Stimulated activated CD8-positive, alpha-beta memory T cell treated with anti-CD3 and anti-CD28 coated beads, Interleukin-12 subunit alpha, Interleukin-12 subunit beta, amount 100 ng/mL, for 4 hours (primary cell): ENCODE data around the gene FHOD1.

Source experiments
- DNase-seq: peaks from one replicate; pipeline ENCODE4 v3.0.0-alpha.2; 2020; ENCODE audit warnings: low read depth

Gene FHOD1

DNA sequence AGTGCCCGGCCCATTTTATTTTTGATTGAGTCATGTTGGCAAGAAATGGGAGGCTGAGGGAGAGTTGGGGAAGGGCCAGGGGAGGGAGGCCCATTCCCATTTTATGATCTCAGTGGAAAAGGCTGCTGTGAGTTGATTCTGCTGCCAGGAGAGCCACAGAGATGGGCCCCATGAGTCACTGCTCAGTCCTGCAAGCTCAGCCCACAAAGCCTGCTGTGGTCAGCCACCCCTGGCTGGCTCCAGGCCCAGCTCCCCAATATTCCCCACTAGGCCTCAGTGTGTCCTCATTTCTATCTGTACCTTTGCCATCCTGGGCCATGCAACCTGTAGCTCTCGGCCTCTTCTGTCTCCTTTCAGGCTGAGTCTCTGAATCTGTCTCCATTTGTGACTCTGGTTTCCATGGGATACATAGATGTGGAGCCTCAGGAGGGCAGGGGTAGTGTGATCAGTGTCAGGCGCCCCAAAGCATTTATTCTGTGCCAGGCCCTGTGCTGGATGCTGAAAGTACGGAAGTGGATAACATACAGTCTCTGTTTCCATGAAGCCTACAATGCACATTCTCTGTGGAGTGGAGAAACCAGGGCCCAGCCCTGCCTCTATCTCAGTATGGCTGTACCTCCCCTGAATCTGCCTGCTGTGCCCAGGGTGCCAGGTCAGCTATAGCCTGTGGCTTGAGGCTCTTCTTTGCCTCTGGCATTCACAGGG lies 30.2 kb upstream of the FHOD1 start:
- DNase-seq = no peak

DNA sequence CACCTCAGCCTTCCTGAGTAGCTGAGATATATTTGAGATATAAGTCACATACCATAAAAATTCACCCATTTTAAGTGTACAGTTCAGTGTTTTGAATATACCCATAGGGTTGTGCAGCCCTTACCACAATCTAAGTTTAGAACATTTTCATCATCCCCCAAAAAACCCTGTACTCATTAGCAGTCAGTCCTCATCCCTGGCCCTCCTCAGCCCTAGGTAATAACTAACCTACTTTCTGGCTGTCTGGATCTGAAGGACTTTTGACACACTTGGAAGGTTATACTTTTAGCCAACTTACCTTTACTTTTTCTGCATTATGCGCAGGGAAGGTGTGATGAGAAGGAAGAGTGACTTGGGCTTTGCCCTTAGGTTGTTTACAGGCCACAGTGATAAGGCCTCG lies 28.0 kb upstream of the FHOD1 start:
- DNase-seq = no peak

DNA sequence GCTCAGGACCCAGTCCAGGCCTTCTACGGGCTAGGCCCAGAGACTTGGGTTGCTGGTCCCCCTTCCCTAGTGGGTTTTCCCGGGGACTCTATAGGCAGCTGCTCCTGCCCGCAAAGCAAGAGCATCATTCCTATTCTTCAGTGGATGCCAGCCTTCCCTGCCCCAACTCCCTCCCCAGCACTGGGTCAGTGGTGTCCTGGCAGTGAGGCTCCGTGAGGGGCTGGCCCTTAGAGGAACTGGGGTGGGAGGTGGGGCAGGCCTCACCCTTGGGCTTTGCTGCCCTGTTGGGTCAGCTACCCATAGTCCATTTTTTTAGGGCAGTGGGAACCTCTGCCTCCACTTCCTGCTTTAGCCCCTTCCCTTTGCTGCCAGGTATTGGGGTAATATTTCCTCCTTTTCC lies 24.2 kb upstream of the FHOD1 start:
- no peak for DNase-seq

DNA sequence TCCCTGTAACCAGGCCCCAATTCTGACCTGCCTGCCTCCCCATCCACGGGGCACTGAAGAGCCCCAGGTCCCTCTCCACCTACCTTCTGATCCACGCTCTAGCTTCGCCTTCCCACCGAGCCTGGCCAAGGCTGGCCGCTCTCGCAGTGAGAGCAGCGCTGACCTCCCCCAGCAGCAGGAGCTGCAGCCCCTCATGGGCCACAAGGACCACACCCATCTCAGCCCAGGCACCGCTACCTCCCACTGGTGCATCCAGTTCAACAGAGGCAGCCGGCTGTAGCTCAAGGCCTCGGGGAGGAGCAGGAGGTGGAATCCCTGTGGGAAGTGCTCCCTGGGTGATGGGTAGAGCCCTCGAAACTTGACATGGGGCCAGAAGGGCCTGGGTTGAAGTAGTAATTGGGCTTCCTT lies 23.7 kb upstream of the FHOD1 start:
- no peak for DNase-seq

DNA sequence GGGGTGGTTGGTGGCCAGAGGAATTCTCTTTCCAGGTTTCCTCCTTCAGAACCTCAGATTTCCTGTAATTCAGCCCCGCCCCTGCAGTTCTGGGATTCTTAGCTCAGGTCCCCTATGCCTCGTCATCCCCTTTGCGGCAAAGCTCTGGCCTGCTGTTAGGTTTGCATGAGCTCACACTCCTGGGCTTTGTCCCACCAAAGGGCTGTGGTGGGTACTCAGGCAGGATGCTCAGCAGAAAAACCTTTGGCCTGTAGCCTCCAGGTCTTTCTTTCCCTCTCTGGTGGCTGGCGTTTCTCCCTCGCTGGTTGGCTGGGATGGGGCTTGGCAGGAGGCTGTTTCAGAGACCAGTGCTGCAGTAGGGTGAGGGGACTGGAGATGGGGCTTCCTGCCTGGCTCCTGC lies 22.5 kb upstream of the FHOD1 start:
- no peak for DNase-seq

DNA sequence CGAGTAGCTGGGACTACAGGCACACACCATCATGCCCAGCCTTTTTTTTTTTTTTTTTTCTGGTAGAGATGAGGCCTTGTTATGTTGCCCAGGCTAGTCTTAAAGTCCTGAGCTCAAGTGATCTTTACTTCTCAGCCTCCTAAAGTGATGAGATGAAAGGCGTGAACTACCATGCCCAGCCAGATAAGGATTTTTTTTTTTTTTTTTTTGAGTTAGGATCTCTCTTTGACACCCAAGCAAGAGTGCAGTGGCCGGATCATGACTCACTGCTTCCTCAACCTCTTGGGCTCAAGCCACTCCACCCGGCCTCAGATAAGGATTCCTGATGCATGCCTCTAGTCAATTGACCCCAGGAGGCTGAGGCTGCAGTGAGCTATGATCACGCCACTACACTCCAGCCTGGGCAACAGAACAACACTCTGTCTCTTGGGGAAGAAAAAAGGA lies 20.9 kb upstream of the FHOD1 start:
- no peak for DNase-seq

DNA sequence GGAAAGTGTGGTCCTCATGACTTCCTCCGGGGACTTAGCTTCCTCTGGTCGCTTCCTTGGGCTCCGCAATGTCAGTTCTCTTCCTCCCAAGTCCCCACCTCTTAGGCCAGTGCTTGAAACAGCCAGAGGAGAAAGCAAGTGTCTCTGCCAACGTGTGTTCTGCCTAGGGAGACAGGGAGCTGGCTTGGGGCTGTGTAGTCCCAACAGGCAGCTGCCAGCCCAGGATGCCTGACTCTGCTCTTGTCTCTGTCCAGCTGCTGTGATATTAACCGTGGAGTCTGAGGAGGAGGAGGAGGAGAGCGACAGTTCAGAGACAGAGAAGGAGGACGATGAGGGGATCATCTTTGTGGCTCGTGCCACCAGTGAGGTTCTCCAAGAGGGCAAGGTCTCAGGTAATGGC lies 18.6 kb upstream of the FHOD1 start:
- DNase-seq = no peak

DNA sequence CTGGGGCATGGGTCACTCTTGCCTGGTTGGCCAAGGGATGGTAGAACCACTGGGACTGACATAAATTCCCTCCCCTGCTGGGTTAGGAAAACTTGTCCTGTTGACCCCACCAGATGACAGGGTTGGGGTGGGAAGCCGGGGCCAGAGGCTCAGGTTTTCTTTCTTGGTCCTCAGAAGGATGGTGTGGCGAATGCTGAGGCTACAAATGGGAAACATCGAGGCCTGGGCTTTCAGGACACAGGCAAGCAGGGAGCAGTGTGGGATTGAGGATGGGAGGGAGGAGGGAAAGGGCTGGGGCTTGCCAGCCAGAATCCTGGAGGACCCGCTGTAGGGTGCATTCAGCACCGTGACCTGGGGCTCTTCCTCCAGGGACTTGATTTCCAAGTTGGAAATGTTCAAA lies 17.6 kb upstream of the FHOD1 start:
- no peak for DNase-seq

DNA sequence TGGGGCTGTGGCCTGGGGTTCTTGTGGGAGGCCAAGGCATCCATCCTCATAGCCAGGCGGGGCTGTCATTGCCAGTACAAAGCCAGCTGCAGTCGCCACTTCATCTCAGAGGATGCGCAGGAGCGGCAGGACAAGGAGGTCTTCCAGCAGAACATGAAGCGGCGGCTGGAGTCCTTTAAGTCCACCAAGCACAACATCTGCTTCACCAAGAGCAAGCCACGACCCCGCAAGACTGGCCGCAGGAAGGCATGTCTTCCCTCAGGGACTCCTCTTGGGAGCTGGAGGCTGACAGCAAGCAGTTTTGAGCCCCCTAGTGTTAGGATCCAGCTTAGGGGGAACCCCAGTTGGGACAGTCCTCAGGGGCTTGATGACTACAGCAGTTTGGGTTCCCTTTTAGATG lies 17.0 kb upstream of the FHOD1 start:
- no peak for DNase-seq

DNA sequence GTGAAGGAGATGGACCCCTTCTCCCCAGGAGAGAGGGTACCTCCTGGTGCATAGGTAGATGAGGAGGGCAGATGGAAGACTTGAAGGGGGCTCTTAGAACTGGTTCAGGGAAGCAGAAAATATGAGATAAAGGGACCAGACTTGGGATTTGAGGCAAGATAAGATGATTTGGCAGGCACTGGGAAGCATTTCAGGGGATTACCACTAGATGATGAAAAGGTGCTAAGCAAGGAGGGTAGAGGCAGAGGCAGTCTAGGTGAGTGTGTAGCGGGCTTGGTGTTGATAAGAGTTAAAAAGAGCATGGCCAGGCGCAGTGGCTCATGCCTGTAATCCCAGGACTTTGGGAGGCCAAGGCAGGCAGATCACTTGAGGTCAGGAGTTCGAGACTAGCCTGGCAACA lies 15.9 kb upstream of the FHOD1 start:
- no peak for DNase-seq

DNA sequence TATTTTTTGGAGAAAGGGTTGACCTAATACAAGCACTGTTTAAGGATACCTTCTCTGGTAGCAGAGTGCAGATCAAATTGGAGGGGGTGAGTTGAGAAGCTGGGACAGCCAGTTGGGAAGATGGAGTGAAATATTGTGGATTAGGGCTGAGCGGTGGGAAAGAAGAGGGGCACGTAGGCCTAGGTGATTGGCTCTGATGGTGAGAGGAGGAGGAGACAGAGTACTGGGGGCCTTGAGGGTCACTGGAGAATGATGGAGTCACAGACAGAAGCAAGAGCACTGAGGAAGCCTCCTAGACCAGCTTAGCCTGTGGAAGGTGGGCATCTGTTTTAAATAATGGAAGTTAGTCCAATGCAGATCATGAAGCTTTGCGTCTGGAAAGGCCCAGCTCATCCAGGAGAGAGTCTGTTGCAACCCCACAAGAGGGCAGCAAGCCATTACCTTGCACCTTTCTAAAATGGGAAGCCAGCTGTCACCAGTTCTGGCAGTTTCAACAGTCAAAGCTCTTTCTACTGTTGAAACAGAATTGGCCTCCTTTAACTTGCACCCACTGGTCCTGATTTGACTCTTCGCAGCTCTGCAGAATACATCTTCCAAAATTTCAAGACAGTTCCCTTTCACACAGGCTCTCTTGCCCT lies 13.3 kb upstream of the FHOD1 start:
- DNase-seq = no peak

DNA sequence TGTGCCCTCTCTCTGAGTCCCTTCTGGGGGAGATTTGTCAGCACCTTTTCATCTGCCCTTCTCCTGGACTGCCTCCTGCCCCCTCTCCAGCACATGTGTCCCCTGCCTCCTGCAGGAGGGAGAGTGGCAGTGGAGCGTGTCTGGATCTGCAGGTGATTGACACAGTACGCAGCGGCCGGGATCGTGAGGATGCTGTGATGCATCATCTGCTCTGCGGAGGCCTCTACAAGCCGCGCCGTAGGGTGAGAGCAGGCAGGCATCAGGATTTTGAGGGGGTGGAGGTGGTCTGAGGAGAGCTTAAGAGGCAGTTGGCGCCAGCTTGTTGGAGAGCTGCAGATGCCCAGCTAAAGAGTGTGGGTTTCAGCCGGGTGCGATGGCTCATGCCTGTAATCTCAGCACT lies 12.4 kb upstream of the FHOD1 start:
- no peak for DNase-seq

DNA sequence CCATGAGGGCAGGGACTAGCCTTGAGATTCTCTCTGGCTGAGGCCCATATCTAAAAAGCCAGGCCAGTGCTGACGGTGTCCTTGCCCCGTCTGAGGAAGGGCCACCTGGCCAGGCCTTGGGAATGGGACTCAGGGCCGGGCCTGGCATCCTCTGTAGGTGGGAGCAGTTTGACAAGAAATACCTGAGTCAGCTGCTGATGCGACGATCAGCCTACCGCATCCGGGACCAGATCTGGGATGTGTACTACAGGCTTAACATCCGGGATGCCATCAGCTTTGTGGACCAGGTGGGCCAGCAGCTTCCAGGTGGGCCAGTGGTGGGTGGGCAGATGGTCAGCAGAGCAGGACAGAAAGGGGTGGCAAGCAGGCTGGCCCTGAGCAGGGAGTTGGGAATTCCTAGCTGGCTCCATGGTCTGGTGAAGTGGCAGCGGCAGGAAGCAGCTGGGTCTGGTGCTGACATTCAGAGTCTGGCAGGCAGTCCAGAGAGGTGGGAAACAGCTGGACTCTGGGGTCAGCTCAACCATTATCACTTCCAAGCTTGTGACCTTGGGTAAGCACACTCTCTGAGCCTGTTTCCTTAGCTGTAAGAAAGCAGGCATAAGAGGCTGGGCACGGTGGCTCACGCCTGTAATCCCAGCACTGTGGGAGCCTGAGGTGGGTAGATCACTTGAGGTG lies 11.0 kb upstream of the FHOD1 start:
- no peak for DNase-seq

DNA sequence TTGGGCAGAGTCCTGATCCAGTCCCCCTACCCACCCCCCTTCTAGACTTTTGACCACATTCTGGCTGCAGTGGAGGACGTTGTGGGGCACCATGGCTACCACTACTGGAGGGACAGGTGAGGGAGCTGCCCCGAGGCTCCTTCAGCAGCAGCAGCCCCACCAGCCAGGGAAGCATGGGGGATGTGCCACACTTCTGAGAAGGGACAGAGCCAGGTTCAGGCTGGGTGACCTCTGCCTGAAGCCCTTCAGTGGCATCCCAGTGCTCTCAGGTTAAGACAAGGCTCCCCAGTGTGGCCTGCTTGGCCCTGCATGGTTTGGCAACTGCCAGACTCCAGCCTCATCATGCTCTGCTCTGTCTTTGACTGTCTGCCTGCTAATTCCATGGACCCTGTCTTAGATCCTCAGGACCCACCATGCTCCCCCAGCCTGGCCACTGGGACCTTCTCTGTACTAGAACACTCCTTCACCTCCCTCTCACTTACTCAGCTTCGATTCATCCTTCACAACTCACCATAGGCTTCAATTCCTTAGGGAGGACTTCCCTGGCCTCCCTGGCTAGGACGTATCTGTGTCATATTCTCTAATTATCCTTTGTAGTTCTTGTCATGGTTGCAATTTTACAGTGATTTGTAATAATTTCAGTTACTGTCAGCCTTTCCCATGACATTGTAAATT lies 10.3 kb upstream of the FHOD1 start:
- DNase-seq = no peak

DNA sequence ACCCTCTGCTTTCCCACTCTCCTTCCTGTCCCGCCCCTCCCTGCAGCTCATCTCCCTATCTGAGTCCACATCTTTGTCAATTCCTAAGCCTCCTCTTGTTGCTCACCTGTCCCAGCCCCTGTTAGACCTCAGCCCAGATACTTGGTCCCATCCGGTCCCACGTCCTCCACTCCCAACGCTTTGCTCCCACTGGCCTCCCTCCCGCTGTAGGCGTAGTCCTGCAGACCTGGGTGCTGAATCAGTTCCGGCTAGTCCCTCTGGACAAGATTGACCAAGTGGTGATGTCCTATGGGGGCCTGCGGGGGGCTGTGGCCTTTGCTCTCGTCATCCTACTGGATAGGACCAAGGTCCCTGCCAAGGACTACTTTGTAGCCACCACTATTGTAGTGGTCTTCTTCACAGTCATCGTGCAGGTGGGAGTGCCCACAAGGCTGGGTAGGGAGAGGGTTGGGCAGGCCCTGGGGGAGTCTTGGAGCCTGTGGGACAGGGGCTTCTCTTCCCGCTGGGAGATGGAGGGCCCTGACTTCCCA lies 9.5 kb upstream of the FHOD1 start:
- DNase-seq = no peak

DNA sequence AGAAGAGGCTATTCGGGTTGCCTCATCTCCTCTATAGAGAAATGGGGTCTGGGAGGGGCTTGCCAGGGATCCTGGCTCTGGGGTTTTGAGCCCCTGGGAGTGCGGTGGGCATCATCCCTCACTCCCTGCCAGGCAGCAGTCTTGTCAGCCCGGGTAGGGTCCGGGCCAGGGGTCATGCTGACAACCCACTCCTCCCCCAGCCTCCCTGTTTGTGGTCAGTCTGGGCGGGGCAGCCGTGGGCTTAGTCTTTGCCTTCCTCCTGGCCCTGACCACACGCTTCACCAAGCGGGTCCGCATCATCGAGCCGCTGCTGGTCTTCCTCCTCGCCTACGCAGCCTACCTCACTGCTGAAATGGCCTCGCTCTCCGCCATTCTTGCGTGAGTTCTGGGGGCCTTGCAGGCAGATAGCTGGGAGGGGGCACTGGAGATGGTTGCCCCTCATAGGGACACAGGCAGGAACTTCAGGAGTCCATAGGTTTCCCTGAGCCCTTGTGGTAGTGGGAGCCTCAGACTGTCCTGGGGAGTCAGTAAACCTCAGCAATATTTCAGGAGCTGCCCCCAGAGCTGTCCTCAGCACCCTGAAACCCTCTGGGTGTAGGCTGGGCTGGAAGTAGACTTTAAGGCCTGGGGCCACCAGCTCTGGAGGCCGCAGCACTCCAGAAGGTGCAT lies 8.4 kb upstream of the FHOD1 start:
- no peak for DNase-seq

DNA sequence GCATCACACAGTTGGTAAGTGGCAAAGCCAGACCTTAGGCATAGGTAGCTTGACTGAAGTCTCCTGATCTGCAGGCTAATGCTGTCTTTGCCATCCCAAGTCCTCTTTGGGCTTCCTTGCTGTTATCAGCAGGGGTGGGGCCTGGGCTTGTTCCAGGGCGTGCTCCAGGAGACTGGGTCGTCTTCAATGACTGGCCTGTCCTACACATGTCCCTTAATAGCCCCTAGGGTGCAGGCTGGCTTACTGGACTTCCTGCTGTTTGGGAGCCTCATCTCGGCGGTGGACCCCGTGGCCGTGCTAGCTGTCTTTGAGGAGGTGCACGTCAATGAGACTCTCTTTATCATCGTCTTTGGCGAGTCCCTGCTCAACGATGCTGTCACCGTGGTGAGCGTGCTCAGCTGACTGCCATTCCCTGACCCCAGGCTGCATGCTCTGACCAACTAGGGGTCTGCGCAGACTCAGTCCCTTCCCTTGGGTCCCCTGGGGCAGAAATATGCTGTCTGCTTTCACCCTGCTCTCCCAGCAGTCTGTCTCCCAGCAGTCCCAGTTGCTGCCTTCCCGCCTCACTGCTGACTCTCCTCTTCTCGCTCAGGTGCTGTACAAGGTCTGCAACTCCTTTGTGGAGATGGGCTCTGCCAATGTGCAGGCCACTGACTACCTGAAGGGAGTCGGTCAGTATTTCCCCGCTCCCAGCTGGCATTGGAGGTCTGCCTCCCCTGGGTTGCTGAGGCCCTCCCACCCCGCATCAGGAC lies 7.7 kb upstream of the FHOD1 start:
- no peak for DNase-seq

DNA sequence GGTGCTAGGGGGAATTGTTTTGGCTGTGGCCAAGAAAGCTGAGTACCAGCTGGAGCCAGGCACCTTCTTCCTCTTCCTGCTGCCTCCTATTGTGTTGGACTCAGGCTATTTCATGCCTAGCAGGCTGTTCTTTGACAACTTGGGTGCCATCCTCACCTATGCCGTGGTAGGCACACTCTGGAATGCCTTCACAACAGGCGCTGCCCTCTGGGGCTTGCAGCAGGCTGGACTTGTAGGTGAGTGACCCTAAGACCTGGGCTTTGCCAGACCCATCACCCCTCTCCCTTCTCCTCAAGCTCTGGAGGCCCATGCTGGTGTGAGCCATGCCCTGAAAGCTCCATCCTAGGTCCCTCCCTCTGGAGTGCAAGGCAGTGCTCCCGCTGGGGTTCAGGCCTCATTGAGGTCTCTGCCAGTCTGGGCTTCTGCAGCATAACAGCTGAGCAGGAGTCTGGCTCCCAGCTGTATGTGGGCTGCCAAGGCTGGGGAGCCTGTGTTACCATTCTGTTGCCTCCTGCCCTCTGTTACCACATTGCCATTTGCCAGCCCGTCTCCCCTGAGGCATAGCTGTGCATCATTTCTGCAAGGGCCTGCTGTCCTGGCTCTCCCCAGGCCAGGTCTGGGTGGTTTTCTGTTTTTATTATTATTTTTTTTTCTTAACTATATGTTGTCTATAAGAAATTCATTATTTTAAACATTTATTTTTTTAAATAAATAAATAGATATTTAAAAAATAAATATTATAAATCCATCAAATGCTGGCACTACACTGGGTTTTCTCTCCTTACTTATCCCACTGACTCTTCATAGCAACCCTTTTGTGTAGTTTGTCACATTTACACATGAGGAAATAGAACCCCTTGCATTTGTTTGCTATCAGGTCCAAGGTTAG lies 5.6 kb upstream of the FHOD1 start:
- no peak for DNase-seq

DNA sequence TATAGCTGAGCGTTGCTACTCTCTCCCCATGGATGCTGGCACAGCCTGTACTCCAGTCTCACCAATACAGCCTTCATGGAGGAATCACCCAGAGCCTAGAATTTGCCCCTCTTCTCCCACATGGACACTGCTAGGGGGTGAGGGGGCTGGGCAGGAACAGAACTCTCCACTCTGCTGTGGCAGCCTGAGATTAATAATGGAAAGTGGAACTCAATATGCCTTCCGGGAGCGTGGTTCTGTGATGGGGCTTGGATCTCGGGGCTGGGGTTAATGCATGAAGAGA lies 2.7 kb upstream of the FHOD1 start:
- no peak for DNase-seq

DNA sequence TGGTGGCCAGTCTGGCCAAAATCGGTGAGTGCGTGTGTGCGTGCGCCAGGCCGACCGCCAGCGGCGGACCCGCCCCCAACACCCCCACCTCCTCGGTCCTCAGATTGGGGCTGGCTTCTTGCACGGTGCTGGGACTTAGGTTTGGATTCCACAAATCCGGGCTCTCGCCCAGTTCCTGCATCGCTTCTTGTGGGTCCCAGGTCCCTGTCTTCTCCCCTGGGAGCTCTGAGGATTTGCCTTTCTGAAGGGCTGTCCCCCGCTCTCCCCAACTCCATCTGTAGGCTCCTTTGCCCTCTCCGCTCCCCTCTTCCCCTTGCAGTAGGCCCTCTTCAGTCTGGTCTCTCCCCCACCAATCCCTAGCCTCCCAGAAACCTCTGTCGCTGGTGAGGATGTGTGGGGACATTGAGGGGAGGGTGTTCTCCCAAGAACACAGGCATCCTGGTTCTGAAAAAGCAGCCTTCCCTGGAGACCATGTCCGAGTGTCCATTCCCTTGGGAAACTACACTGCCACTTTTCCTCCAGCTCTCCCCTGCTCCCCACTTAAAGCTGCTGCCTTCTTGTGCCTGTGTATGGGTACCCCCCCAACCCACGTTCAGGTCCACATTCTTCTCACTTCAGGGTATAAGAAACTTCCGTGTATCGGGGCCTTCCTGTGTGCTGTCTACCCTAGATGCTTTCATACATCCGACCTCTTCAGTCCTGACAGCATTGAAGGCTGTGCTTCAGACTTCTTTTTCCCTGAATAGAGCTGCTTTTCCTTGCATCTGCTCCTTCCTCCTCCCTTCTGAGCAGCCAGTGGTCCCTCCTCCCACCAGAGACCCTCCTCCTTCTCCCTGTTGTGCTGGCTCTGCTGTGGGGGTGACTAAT lies 2.1 kb upstream of the FHOD1 start:
- DNase-seq = no peak
